GM12878 (cell line): ENCODE measurements around the gene APOE. TPM values are rescaled to one million over a fixed set of nuclear protein-coding genes. Genes with fewer than 3 reads are reported as not detected.

Experiments
- MEF2A ChIP-seq: IDR thresholded peaks from 2 replicates; pipeline ENCODE4 v1.6.1; 2011; ENCODE audit warnings: low read depth, mild to moderate bottlenecking, low read length, moderate library complexity; ENCODE audit not compliant: insufficient read depth
- MXI1 ChIP-seq: fragments of 150-350 bp; IDR thresholded peaks from 2 replicates; pipeline ENCODE4 v1.6.1; 2011; ENCODE audit warnings: low read depth, mild to moderate bottlenecking, inconsistent platforms, low read length, improper control_type of control experiment
- MYB ChIP-seq: fragments of 150-350 bp; IDR thresholded peaks from 2 replicates; pipeline ENCODE4 v1.6.1; 2014; ENCODE audit warnings: mild to moderate bottlenecking, low read depth, low read length, borderline replicate concordance
- POLR2A ChIP-seq: IDR thresholded peaks from 2 replicates; pipeline ENCODE4 v1.6.1; 2011; ENCODE audit warnings: low read depth, mild to moderate bottlenecking, low read length
- SREBF2 ChIP-seq: IDR thresholded peaks from 2 replicates; pipeline ENCODE4 v1.6.1; 2012; ENCODE audit warnings: mild to moderate bottlenecking, low read length
- TCF12 ChIP-seq: IDR thresholded peaks from 2 replicates; pipeline ENCODE4 v1.6.1; 2011; ENCODE audit warnings: low read depth, mild to moderate bottlenecking, low read length
- ZNF274 ChIP-seq: IDR thresholded peaks from one replicate; pipeline ENCODE4 v1.8.0; 2011; ENCODE audit not compliant: insufficient read length, insufficient read depth
- polyA plus RNA-seq, 11 experiments: library from polyadenylated mRNA; depleted of rRNA in 4 of 11; unstranded in 6 of 11; stranded (reverse) in 5 of 11; fragments of >200 nt; fragmentation: Nextera tagmentation in 4 of 11; fragmentation: Illumina TruSeq in 1 of 11; extraction: Ambion mirVana in 4 of 11; extraction: Trizol in 1 of 11; gene quantifications; 1 replicate in 1 of 11; 2 replicates in 10 of 11; pipeline versions ENCODE4 v1.2.1 to v1.2.3, GENCODE V29; 2011 to 2016; ENCODE audit warnings: inconsistent platforms in 2 of 11, missing spikeins in 2 of 11, low read depth in 1 of 11
- total RNA-seq, 4 experiments: library from RNA; depleted of rRNA in 3 of 4; stranded (reverse); fragments of >200 nt in 3 of 4; fragmentation: Illumina TruSeq in 1 of 4; extraction: Trizol in 1 of 4; gene quantifications; 2 replicates each; pipeline versions ENCODE4 v1.2.1 to v1.2.3, GENCODE V29; 2013 to 2021
- TF ChIP-seq, protein P1 (sequence below): fragments of 450-650 bp; IDR thresholded peaks from 2 replicates; pipeline ENCODE4 v1.6.1; 2017; ENCODE audit warnings: mild to moderate bottlenecking, low read depth, inconsistent platforms; ENCODE audit not compliant: poor library complexity, severe bottlenecking
- TF ChIP-seq, protein P2 (sequence below): fragments of 450-650 bp; IDR thresholded peaks from 2 replicates; pipeline ENCODE4 v1.6.1; 2016; ENCODE audit warnings: mild to moderate bottlenecking

Gene APOE
- total and polyA plus RNA-seq, 10 of the 15 experiments (the other 5 are each of a cell fraction or from before 2014, with no cell fraction given): 0.22 to 3.7 (median 0.44) TPM; not detected in 4

DNA sequence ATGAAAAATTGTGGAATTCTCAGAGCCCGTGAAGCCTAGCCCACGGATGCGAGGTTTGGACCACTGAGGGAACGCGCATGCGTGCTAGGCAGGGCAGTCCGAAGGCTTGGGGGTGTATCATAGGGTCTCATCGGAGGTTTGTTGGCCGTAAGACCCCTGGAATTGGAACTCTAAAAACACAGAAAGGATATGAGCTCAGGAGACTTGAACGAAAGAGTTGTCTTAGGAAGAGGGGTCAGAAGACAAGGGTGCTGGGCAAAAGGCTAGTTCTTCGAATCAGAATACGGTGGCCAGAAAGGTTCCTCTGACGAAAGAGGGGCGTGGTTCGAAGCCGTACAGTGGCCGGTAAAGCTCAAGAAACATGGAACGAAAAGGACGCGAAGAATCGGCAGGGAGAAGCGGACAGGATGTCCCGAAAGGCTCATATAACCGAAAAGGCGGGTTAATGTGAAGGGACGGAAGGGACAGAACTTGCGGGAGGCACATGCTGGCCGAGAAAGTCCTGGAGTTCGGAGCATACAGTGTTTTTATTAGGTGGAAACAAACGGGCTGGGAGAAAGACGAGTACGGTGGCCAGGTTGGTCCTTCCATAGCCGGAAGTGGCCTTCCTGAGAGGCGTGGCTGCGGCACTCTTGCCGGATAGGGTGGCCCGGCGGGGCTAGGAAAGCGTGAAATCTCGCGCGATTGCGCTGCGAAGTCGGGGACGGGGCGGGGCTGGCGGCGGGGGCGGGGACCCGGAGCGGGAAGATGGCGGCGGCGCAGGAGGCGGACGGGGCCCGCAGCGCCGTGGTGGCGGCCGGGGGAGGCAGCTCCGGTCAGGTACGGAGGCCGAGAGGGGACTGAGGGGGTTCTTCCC, 49.3 kb downstream of the APOE start, which contains the start of gene CLPTM1 (continued):
- no peak for TF ChIP-seq MYB
- TF ChIP-seq ZNF274: no peak
- TF ChIP-seq MEF2A: no peak
- TF ChIP-seq, protein P1, sequence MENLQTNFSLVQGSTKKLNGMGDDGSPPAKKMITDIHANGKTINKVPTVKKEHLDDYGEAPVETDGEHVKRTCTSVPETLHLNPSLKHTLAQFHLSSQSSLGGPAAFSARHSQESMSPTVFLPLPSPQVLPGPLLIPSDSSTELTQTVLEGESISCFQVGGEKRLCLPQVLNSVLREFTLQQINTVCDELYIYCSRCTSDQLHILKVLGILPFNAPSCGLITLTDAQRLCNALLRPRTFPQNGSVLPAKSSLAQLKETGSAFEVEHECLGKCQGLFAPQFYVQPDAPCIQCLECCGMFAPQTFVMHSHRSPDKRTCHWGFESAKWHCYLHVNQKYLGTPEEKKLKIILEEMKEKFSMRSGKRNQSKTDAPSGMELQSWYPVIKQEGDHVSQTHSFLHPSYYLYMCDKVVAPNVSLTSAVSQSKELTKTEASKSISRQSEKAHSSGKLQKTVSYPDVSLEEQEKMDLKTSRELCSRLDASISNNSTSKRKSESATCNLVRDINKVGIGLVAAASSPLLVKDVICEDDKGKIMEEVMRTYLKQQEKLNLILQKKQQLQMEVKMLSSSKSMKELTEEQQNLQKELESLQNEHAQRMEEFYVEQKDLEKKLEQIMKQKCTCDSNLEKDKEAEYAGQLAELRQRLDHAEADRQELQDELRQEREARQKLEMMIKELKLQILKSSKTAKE: peak; percentile 83
- TF ChIP-seq, protein P2, sequence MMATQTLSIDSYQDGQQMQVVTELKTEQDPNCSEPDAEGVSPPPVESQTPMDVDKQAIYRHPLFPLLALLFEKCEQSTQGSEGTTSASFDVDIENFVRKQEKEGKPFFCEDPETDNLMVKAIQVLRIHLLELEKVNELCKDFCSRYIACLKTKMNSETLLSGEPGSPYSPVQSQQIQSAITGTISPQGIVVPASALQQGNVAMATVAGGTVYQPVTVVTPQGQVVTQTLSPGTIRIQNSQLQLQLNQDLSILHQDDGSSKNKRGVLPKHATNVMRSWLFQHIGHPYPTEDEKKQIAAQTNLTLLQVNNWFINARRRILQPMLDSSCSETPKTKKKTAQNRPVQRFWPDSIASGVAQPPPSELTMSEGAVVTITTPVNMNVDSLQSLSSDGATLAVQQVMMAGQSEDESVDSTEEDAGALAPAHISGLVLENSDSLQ: peak; percentile 55
- TF ChIP-seq TCF12: no peak
- no peak for TF ChIP-seq SREBF2
- peak; percentile 78; the same call in 1 of the 2 replicates for TF ChIP-seq MXI1
- peak; percentile 85 for TF ChIP-seq POLR2A
